Activated naive CD8-positive, alpha-beta T cell treated with anti-CD3 and anti-CD28 coated beads, Interleukin-2, amount 50 U/mL, for 16 hours (primary cell): ENCODE measurements around the gene SNRNP40.
A peak's percentile ranks its signal among the peaks of the same experiment; 100 is the strongest.

Experiments used
- DNase-seq: peaks from one replicate; pipeline ENCODE4 v3.0.0-alpha.2; 2020; ENCODE audit warnings: low read depth, low spot score

The SNRNP40 gene

GRCh38 chr1:31296486-31297276, at the start of gene SNRNP40, which contains the start of gene ZCCHC17:
SNRNP40 (minus strand) TSS chr1:31296788; CDS start chr1:31296751, 37 bp downstream.
ZCCHC17 (plus strand) TSS chr1:31297032; CDS start chr1:31310099, 13,067 bp downstream.
- DNase-seq: peak; percentile 91

DNA sequence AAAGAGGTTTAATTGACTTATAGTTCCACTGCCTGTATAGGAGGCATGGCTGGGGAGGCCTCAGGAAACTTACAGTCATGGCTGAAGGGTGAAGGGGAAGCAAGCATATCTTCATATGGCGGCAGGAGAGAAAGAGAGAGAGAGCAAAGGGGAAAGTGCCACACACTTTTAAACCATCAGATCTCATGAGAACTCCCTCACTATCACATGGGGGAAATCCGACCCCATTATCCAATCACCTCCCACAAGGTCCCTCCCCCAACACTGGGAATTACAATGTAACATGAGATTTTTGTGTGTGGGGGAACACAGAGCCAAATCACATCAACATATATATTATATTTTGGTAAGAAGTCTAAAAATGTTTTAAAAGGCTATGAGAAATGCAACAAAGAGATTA, 49.0 kb upstream of the SNRNP40 start:
- DNase-seq: no peak

DNA sequence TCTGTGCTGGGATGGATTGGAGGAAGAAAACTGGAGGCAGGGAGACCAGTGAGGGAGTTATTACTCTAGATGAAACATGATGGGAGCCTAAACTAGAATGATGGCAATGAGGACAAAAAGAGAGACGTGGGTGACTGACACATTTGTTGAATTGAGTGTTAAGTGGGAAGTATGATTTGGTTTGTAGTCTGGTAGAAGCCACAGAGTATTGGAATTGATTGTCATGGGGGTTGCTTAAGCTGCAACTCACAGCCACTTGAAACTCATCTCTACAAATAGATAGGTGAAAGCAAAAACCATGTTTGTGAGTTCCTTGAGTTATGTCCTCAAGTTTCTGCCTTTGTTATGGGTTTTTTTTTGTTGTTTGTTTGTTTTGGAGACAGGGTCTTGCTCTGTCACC, 47.9 kb upstream of the SNRNP40 start:
- DNase-seq: no peak

DNA sequence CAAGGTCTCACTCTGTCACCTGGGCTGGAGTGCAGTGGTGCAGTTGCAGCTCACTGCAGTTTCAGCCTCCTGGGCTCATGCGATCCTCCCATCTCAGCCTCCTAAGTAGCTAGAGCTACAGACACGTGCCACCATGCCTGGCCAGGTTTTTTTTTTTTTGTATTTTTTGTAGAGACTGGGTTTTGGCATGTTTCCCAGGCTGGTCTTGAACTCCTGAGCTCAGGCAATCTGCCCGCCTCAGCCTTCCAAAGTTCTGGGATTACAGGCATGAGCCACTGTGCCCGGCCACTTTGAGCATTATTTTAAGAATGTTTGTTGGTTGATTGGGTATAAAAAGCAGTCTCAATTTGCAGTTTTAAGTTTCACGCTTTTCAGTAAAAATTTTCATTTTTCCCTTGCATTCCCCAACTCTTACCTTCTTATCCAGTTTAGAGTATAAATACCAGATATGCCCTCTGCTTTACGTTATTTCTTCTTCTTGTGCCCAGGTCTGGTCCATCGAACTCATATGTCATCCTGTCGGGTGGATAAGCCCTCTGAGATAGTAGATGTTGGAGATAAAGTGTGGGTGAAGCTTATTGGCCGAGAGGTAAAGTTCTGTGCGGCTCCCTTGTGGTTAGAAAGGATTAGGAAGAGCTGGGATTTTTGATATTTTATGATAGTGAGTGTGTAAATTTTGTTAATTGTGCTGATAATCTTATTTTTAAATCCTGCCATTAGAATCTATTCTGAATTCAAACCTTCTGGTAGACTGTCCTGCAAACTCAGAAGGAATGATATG, 40.3 kb upstream of the SNRNP40 start:
- no peak for DNase-seq

DNA sequence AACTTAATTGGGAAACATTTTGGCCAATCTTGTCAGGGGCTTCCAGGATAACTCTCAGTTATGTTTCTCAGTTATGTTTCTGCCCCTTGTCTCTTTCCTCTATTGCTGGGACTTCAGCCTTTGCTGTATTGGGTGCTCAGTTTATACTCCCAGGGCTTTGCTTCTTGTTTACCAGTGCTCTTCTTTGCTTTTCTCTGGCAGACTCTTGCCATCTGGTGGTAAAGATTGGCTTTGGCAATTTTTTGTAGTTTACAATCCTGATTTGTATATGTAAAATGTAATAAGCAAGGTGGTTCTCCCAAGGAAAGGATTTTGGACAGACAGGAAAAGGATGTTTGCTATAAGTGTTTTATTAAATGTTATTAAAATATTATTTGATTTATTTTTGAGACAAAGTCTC, 38.4 kb upstream of the SNRNP40 start:
- DNase-seq: no peak

DNA sequence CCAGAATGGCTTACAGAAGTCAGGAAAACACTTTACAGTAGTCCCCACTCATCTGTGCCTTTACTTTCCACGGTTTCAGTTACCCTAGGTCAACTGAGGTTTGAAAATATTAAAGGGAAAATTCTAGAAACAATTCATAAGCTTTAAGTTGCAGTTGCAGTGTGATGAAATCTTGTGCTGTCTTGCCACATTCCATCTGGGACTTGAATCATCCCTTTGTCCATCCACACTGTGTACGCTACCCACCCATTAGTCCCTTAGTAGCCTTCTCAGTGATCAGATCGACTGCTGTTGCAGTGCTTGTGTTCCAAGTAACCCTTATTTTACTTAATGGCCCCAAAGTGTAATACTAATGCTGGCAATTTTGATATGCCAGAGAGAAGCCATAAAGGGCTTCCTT, 30.8 kb upstream of the SNRNP40 start:
- no peak for DNase-seq

- no peak for DNase-seq
These were observed 29.9 kb upstream of the SNRNP40 start for GRCh38 chr1:31326461-31326860.

DNA sequence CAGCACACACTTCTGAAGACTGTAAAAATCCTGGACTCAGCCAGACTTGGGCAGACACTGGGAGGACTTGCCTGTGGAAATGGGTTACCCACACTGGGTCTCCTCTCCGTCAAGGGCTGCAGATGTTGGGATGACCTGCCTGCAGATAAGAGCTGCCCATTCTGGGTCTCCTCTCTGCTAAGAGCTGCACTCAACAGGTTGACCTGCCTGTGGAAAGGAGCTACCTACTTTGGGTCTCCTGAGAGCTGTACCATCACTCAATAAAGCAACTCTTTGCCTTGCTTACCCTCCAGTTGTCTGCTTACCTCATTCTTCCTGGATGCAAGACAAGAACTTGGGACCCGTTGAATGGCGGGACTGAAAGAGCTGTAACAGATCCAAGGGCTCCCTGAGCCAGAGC, 28.4 kb upstream of the SNRNP40 start:
- no peak for DNase-seq

DNA sequence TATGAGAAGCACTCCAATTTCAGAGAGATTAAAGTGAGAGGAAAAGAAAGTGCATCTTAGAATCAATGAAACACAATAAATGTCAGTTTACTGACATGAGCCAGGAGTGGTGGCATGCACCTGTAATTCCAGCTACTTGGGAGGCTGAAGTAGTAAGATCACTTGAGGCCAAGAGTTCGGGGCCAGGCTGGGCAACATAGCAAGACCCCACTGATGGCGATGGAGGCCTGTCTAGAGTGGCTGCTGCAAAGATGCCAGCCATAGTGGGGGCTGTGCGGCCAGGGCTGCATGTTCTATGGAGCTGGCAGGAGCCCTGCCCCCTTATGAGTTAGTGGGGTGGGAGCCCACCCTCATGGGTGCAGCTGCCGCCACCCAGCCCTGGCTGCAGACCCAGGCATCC, 27.5 kb upstream of the SNRNP40 start:
- DNase-seq: no peak

DNA sequence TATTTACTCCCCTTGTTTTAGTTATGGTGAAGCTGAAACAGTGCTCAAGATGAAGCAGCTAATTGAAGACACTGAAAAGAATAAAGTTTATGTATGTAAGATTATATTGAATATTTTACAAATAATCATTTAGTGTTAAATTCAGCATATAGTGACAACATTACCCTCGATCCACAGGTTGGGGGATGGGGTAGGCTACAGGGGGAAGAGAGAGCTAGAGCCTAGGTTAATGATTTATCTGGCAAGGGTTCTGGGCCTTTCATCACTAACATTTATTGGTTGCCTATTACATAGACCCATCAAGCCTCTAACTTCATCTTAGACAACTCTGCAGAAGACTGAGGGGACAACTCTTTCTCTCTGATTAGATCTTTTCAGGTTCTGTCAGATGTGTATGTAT, 21.6 kb upstream of the SNRNP40 start:
- DNase-seq: no peak

GRCh38 chr1:31315902-31316301, 19.3 kb upstream of the SNRNP40 start:
- no peak for DNase-seq

DNA sequence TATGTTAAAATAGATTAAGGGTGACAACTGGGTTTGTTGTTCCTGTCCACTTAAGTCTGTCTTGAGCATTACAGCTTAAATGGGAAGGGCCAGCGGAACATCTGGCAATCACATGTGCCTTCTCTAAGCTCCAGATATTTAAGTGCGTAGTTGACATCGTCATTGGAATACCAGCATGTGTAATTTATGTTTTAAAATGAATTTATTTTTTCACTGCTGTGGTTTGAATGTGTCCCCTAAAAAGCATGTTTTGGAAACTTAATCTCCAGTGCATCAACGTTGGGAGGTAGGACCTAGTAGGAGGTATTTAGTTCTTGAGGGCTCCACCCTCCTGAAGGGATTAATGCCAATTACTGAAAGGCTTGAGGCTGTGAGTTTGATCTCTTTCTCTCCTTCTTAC, 13.6 kb upstream of the SNRNP40 start:
- no peak for DNase-seq

GRCh38 chr1:31308036-31308435, 11.4 kb upstream of the SNRNP40 start:
- no peak for DNase-seq

DNA sequence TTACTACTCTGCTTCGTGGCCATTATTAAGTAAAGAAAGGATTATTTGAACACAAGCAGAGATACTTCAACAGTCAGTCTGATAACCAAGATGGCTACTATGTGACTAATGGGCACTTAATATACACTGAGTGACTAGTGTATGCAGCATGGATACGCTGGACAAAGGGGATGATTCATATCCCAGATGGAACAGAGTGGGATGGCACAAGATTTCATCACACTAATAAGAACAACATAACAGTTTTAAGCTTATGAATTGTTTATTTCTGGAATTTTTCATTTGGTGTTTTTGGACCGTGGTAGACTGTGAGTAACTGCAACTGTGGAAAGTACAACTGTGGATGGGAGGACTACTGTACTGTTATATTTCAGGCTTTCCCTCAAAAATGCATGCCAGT, 9.7 kb upstream of the SNRNP40 start:
- no peak for DNase-seq

- no peak for DNase-seq
These were observed 6.3 kb upstream of the SNRNP40 start for GRCh38 chr1:31302709-31303441.

DNA sequence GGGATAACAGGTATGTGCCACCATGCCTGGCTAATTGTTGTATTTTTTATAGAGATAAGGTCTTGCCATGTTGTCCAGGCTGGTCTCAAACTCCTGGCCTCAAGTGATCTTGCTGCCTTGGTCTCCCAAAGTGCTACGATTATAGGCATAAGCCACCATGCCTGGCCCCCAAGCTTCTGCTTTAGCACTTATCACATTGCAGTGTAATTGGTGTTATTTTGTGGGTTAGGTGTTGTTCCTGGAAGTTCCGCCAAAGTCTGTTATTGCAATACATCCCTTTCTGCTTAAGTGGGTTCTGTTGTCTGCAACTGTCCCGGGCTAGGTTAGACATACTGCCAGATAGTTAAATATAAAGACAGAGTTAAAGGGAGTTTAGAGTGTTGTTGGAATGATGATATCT, 3.6 kb upstream of the SNRNP40 start:
- DNase-seq: no peak

- DNase-seq: no peak
These were observed 2.8 kb upstream of the SNRNP40 start for GRCh38 chr1:31299365-31299764.

DNA sequence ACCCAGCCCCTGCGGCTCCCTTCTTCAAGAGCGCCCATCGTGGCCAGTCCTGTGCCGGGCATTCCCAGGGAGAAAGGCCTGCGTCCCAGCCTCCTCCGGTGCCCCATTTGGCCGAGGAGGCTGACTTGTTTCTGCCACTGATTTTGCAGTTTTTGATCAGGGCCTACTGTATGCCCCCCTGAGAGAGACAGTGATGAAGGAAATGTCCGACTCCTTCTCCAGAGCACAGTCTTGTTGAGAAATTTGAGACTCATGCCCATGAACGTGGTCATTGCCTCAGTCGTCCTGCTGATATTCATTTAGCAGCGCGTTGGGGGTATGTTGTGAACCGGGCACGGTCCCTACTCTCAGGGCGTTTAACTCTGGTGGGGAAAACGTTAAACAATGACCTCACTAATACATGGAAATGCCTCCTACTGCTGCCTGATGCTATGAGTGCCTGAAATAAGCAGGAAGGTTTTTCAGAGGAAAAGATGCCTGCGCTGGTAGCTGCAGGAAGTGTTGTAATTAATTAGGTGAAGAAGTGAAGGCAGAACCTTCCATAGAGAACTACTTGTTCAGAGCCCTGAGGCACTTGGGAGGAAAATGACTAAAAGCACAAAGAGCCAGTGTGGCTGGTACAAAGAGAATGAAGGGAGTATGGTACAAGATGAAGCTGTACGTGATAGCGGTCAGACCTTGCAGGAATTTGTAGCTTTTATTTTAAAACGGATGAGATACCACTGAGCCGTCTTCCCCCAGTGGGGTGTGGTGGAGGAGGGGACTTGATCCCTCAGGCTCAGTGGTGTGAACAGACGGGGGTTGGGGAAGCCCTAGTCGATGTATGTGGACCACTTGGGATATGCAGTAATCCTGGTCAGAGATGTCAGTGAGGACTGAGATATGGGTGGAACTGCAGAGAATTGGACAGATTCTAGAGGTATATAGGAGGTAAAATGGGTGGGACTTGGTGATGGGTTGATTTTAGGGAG, 974 bp upstream of the SNRNP40 start:
- no peak for DNase-seq

DNA sequence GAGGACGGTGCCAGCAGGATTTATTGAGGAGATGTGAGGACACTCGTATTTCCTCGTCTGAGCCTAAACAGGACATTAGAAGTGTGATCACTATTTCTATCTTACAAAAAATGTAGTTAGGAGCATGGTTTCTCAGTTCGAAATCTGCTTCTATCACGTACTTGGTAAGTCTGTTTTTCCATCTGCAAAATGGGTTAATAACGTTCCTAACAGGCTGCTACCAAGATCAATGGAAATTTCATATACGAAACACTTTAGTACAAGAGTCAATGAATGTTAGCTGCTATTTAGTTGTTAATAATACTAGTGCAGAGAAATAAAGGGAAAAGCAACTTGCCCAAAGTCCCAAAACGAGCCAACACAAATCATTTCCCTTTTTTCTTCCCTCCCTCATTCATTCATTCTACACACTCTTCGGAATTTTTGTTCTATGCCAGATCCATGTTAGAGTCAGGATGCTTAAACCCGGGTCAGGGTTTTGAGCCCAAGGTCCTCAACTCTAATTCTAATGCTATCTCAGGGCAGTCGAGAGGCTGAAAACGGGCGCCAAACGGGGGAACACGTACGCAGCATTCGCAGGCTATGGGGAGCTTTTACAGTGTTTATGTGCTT, 608 bp downstream of the SNRNP40 start:
- no peak for DNase-seq

DNA sequence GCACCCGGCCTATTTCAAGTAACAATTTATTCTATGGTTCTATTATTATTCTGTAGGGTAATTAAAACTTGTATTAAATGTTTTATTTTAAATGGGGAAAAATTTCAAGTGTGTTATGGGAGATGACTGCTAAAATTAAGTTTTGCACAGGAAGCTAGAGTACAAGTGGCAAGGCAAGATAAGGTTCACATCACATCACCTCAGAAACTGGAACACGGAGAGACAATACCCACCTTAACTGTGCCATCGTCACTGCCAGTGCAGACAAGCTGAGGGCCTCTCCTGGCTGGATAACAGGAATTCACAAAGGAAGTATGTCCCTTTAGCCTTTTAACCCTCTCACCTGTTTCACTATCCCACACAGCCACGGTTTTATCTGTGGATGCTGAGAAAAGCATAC, 7.6 kb downstream of the SNRNP40 start:
- no peak for DNase-seq

- DNase-seq: peak; percentile 34
These were observed 8.8 kb downstream of the SNRNP40 start for GRCh38 chr1:31287791-31288190.
